ENCODE measurements around the gene SLC7A8. TPM values are rescaled to one million over a fixed set of nuclear protein-coding genes. Genes with fewer than 3 reads are reported as not detected.
A peak's percentile ranks its signal among the peaks of the same experiment; 100 is the strongest.
"Not testable (repeated sequence)": the region's sequence is repeated elsewhere in the genome, so short reads cannot be mapped to it uniquely, and the experiment has no call there.

SLC7A8 gene
- 2.3 and 3.5 TPM in 2 replicates for total RNA-seq

DNA sequence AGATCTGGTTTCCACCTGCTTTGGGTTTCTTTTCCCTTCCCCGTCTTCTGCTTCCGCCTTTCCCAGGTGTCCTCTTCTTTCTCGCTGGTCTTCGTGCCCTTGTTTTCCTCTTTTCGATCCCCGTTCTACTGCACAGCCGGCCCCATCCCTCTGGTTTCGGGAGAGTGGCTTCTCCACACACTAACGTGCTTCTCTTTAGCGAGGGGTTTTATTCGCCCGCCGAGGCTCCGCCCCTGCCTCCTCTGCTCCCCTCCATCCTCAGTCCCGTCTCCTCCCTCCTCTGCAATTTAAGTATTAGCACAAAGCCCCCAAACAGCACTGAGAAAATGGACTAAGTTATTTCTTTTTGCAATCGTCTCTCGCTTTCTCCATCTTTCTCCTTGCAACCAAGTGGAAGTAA lies at the start of gene SLC7A8:
TSS of gene SLC7A8 (minus strand) at position 182 of the 400 bp plus-strand sequence. CDS start 746 bp downstream, outside the sequence.
- Histone ChIP-seq H3K4me3 (ENCODE audit: low read depth, low read length) (peak within 1 kb of the TSS; percentile 48), H3K36me3 (ENCODE audit: control insufficient read depth, insufficient read depth, low read length) (no peaks in the 10 kb centered on the region), H3K27me3 (ENCODE audit: control insufficient read depth, insufficient read depth, low read length) (peaks cover 5% of the 10 kb centered on the region)
- no peak for DNase-seq (ENCODE audit: low read depth)
- TF ChIP-seq, protein P1, sequence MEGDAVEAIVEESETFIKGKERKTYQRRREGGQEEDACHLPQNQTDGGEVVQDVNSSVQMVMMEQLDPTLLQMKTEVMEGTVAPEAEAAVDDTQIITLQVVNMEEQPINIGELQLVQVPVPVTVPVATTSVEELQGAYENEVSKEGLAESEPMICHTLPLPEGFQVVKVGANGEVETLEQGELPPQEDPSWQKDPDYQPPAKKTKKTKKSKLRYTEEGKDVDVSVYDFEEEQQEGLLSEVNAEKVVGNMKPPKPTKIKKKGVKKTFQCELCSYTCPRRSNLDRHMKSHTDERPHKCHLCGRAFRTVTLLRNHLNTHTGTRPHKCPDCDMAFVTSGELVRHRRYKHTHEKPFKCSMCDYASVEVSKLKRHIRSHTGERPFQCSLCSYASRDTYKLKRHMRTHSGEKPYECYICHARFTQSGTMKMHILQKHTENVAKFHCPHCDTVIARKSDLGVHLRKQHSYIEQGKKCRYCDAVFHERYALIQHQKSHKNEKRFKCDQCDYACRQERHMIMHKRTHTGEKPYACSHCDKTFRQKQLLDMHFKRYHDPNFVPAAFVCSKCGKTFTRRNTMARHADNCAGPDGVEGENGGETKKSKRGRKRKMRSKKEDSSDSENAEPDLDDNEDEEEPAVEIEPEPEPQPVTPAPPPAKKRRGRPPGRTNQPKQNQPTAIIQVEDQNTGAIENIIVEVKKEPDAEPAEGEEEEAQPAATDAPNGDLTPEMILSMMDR (IDR thresholded peaks at IDR 0.05; ENCODE audit: insufficient read depth, low read length, poor library complexity, severe bottlenecking): no peak

DNA sequence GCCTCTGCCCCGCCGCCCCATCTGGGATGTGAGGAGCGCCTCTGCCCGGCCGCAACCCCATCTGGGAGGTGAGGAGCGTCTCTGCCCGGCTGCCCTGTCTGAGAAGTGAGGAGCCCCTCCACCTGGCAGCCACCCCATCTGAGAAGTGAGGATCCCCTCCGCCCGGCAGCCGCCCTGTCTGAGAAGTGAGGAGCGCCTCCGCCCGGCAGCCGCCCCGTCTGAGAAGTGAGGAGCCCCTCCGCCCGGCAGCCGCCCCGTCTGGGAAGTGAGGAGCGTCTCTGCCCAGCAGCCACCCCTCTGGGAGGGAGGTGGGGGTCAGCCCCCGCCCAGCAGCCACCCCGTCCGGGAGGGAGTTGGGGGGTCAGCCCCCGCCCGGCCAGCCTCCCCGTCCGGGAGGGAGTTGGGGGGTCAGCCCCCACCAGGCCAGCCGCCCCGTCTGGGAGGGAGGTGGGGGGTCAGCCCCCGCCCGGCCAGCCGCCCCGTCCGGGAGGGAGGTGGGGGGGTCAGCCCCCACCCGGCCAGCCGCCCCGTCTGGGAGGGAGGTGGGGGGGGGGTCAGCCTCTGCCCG lies 48.9 kb upstream of the SLC7A8 start:
- H3K4me3 ChIP-seq (ENCODE audit: low read depth, low read length); DNase-seq (ENCODE audit: low read depth); H3K36me3 ChIP-seq (ENCODE audit: control insufficient read depth, insufficient read depth, low read length); H3K27me3 ChIP-seq (ENCODE audit: control insufficient read depth, insufficient read depth, low read length): not testable (repeated sequence)

DNA sequence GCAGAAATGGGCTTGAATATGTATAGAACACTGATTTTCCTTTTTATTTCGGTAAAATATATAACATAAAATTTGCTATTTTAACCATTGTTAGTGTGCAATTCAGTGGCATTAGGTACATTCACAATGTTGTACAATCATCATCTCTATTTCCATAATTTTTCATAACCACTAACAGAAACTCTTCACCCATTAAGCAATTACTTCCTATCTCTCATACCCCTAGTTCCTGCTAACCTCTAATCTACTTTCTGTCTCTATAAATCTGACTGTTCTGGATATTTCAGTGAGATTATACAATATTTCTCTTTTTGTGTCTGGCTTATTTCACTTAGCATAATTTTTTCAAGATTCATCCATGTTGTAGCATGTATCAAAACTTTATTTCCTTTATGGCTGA lies 45.4 kb upstream of the SLC7A8 start:
- H3K4me3 ChIP-seq (ENCODE audit: low read depth, low read length): no peak overlapping the region
- H3K36me3 ChIP-seq (ENCODE audit: control insufficient read depth, insufficient read depth, low read length): no peaks in the 10 kb centered on the region
- H3K27me3 ChIP-seq (ENCODE audit: control insufficient read depth, insufficient read depth, low read length): no peaks in the 10 kb centered on the region
- TF ChIP-seq, protein P1 (IDR thresholded peaks at IDR 0.05; ENCODE audit: insufficient read depth, low read length, poor library complexity, severe bottlenecking): no peak
- no peak for DNase-seq (ENCODE audit: low read depth)

DNA sequence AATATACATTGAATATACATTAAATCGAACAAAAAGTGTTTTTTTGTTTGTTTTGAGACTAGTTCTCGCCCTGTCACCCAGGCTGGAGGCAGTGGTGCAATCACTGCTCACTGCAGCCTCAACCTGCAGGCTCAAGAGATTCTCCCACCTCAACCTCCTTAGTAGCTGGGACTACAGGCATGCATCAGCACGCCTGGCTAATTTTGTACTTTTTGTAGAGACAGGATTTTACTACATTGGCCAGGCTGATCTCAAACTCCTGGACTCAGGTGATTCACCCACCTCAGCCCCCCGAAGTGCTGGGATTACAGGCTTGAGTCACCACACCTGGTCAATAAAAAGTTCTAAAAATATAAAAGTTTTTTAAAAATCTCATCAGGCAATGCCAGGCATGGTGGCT lies 44.1 kb upstream of the SLC7A8 start:
- no peaks in the 10 kb centered on the region for H3K36me3 ChIP-seq (ENCODE audit: control insufficient read depth, insufficient read depth, low read length)
- no peak for DNase-seq (ENCODE audit: low read depth)
- TF ChIP-seq, protein P1 (IDR thresholded peaks at IDR 0.05; ENCODE audit: insufficient read depth, low read length, poor library complexity, severe bottlenecking): no peak
- H3K4me3 ChIP-seq (ENCODE audit: low read depth, low read length): no peak overlapping the region
- no peaks in the 10 kb centered on the region for H3K27me3 ChIP-seq (ENCODE audit: control insufficient read depth, insufficient read depth, low read length)

DNA sequence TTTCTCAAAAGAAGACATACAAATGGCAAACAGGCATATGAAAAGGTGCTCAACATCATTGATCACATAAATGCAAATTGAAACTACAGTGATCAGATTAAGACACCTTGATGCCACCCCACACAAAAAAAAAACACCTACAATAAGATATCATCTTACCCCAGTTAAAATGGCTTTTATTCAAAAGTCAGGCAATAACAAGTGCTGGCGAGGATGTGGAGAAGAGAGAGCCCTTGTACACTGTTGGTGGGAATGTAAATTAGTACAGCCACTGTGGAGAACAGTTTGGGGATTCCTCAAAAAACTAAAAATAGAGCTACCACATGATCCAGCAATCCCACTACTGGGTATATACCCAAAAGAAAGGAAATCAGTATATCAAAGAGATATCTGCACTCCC lies 41.5 kb upstream of the SLC7A8 start:
- H3K36me3 ChIP-seq (ENCODE audit: control insufficient read depth, insufficient read depth, low read length); H3K4me3 ChIP-seq (ENCODE audit: low read depth, low read length); DNase-seq (ENCODE audit: low read depth); H3K27me3 ChIP-seq (ENCODE audit: control insufficient read depth, insufficient read depth, low read length): not testable (repeated sequence)

DNA sequence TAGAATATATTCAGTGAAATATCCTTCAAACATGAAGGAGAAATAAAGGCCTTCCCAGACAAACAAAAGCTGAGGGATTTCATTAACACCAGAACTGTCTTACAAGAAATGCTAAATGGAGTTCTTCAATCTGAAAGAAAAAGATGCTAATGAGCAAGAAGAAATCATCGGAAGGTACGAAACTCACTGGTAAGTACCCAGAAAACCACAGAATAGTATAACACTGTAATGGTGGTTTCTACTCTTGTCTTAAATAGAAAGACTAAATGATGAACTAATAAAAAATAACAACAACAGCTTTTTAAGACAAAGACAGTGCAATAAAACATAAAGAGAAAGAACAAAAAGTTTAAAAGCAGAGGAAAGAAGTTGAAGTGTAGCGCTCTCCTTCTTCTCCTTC lies 35.6 kb upstream of the SLC7A8 start:
- no peak for DNase-seq (ENCODE audit: low read depth)
- Histone ChIP-seq H3K4me3 (ENCODE audit: low read depth, low read length) (no peak overlapping the region), H3K27me3 (ENCODE audit: control insufficient read depth, insufficient read depth, low read length) (no peaks in the 10 kb centered on the region), H3K36me3 (ENCODE audit: control insufficient read depth, insufficient read depth, low read length) (no peaks in the 10 kb centered on the region)
- TF ChIP-seq, protein P1 (IDR thresholded peaks at IDR 0.05; ENCODE audit: insufficient read depth, low read length, poor library complexity, severe bottlenecking): no peak

Measured in kidney epithelial cell (primary cell).